Gastrocnemius medialis (tissue), 4 donors: Measurements from ENCODE around the gene PPFIBP2. TPM values are rescaled to one million over a fixed set of nuclear protein-coding genes. Genes with fewer than 3 reads are reported as not detected.
A peak's percentile ranks its signal among the peaks of the same experiment; 100 is the strongest.
"Not testable (repeated sequence)": the region's sequence is repeated elsewhere in the genome, so short reads cannot be mapped to it uniquely, and the experiment has no call there.

ENCODE experiments used
- ATAC-seq, 2 donors: fragments of 150-250 bp; one replicate each; pipeline ENCODE4 v1.9.1; 2016
- DNase-seq, 2 donors: peaks; one replicate each; pipeline ENCODE4 v3.0.0-alpha.2; 2019
- H3K27ac ChIP-seq, 4 donors: fragments of 200-600 bp; sonication (generic); 1 replicate in 1 of 4; 2 replicates in 3 of 4; pipeline ENCODE4 v1.5.1; 2016 to 2018; ENCODE audit warnings: mild to moderate bottlenecking in 2 of 4, moderate library complexity in 1 of 4
- H3K27me3 ChIP-seq, 3 donors: fragments of 200-600 bp; sonication (generic) in 2 of 3; 1 replicate in 1 of 3; 2 replicates in 2 of 3; pipeline versions ENCODE4 v1.5.1 to v1.6.0; 2016 to 2019; ENCODE audit warnings: mild to moderate bottlenecking in 1 of 3, moderate library complexity in 1 of 3
- H3K36me3 ChIP-seq, 2 donors: fragments of 200-600 bp; sonication (generic) in 1 of 2; one replicate each; pipeline ENCODE4 v1.5.1; 2017 to 2018
- H3K4me1 ChIP-seq, 2 donors: fragments of 200-600 bp; sonication (generic) in 1 of 2; one replicate each; pipeline ENCODE4 v1.5.1; 2016 to 2017; ENCODE audit warnings: mild to moderate bottlenecking in 2 of 2
- H3K4me3 ChIP-seq, 4 donors: fragments of 200-600 bp; sonication (generic) in 3 of 4; 1 replicate in 1 of 4; 2 replicates in 3 of 4; pipeline ENCODE4 v1.5.1; 2016 to 2019; ENCODE audit warnings: mild to moderate bottlenecking in 2 of 4
- H3K9me3 ChIP-seq, 3 donors: fragments of 200-600 bp; sonication (generic) in 2 of 3; 1 replicate in 1 of 3; 2 replicates in 2 of 3; pipeline ENCODE4 v1.5.1; 2016 to 2019
- POLR2A ChIP-seq, 2 donors: fragments of 450-650 bp; IDR thresholded peaks; one replicate each; pipeline ENCODE4 v1.6.1; 2017; ENCODE audit warnings: antibody characterized with exemption in 2 of 2, mild to moderate bottlenecking in 2 of 2, moderate library complexity in 2 of 2
- in situ Hi-C, 4 donors: fragments of 200-750 bp; cut with MboI; loops; one replicate each; pipeline versions ENCODE4 v1.15.0 to v1.8.0; 2017; ENCODE audit warnings: low sequenced_read_pairs in 4 of 4
- intact Hi-C: fragments of 100-400 bp; cut with DNase I; formaldehyde crosslinking; loops from one replicate; pipeline ENCODE4 v1.15.1; 2023; ENCODE audit warnings: low total_unique reads
- total RNA-seq, 4 donors: library from RNA; depleted of rRNA; stranded (reverse); fragments of >200 nt; gene quantifications; one replicate each; pipeline versions ENCODE4 v1.1.0 to v1.2.3, GENCODE V29; 2016
- TF ChIP-seq, protein P1 (sequence below), 5 experiments: fragments of 450-650 bp in 3 of 5; fragments of 200-600 bp in 2 of 5; sonication (generic) in 2 of 5; IDR thresholded peaks in 4 of 5; conservative IDR thresholded peaks in 1 of 5; 1 replicate in 4 of 5; 2 replicates in 1 of 5; pipeline ENCODE4 v1.5.1; 2016 to 2019; ENCODE audit warnings: antibody characterized with exemption in 5 of 5, mild to moderate bottlenecking in 3 of 5, moderate library complexity in 3 of 5

PPFIBP2 gene
- total RNA-seq, 4 donors from 2014 or later = 10.5 to 33.5 (median 25.4) TPM

DNA sequence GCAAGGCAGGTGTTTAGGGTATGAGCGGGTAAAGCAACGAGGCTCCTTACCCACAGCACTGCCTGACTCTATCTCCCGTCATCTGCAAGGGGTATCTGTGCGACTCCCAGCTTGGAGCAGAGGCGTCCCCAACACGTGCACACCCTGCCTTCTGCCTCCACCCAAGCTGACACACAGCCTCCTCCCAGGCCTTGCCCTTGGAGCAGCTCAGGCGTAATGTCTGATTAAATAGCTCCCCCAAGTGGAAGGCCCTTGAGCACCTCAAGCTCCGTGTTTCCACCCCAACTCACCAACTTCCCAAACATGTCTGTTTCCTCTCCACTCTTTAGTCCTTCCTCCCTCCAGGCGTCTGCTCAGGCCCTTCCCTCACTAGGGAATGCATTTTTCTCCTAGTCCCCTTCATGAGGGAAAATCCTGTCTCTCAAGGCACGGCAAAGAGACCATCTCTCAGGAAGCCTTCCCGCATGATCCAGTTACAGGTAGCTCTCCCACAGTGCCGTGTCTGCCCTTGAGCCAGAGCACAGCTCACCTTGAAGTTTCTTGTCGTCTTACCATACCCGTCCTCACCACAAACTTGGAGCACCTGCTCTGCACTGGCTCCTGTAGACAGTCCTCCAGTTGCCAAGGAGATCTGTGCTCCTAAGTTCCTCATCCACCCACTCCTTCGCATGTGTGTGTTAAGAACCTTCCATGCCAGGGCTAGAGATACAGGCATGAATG, 143.7 kb downstream of the PPFIBP2 start:
- in situ Hi-C loops (loop anchor here in 1 of 4 donors (10.0 kb wide), 1 partner anchor 83 kb away; no protein-coding TSS in a partner anchor), intact Hi-C loops (loop anchor here (1.0 kb wide), 1 partner anchor 86 kb away; no protein-coding TSS in a partner anchor)
- no peaks in the 10 kb centered on the region for H3K9me3 ChIP-seq
- TF ChIP-seq, protein P1, sequence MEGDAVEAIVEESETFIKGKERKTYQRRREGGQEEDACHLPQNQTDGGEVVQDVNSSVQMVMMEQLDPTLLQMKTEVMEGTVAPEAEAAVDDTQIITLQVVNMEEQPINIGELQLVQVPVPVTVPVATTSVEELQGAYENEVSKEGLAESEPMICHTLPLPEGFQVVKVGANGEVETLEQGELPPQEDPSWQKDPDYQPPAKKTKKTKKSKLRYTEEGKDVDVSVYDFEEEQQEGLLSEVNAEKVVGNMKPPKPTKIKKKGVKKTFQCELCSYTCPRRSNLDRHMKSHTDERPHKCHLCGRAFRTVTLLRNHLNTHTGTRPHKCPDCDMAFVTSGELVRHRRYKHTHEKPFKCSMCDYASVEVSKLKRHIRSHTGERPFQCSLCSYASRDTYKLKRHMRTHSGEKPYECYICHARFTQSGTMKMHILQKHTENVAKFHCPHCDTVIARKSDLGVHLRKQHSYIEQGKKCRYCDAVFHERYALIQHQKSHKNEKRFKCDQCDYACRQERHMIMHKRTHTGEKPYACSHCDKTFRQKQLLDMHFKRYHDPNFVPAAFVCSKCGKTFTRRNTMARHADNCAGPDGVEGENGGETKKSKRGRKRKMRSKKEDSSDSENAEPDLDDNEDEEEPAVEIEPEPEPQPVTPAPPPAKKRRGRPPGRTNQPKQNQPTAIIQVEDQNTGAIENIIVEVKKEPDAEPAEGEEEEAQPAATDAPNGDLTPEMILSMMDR (IDR thresholded peaks at IDR 0.05 in 4 of 5, conservative IDR thresholded peaks at IDR 0.05 in 1 of 5) = peak; percentile 22 to 60 (median 50)
- TF ChIP-seq POLR2A (IDR thresholded peaks at IDR 0.05) = no peak
- no peak overlapping the region for H3K4me3 ChIP-seq
- ATAC-seq (peak; percentile 98), DNase-seq (peak; percentile 45 to 62)
- no peaks in the 10 kb centered on the region for H3K27me3 ChIP-seq
- H3K27ac ChIP-seq = peak overlapping the region in 1 of 4 donors; percentile 54
- no peaks in the 10 kb centered on the region for H3K4me1 ChIP-seq
- peaks cover 0 to 35% of the 10 kb centered on the region in 2 donors for H3K36me3 ChIP-seq

DNA sequence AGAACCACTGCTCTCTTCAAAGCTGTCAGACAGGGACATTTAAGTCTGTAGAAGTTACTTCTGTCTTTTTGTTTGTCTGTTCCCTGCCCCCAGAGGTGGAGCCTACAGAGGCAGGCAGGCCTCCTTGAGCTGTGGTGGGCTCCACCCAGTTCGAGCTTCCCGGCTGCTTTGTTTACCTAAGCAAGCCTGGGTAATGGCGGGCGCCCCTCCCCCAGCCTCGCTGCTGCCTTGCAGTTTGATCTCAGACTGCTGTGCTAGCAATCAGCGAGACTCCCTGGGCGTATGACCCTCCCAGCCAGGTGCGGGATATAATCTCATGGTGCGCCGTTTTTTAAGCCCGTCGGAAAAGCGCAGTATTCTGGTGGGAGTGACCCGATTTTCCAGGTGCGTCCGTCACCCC, 149.7 kb downstream of the PPFIBP2 start:
- intact Hi-C loops, H3K9me3 ChIP-seq, H3K27ac ChIP-seq, DNase-seq, H3K4me3 ChIP-seq, H3K4me1 ChIP-seq, ATAC-seq, in situ Hi-C loops, H3K27me3 ChIP-seq: not testable (repeated sequence)
- peaks cover 0 to 14% of the 10 kb centered on the region in 2 donors for H3K36me3 ChIP-seq

DNA sequence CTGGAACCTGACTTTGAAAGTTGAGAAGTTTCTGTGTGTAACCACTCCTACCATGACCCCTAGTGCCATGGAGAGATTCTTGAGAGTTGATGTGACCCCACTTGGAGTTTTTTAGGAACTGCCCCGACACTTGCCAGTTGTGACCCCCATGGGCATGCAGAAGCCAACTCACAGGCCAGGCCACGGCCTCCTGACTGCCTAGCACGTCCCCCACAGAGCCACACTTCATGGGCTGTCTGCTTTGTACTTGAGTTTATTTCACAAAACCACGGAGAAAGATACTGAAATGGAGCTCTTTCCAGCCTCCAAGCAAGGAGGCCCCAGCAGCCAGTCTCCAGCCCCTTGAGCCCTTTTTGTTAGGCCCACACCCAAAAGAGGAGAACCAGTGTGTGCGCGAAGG, 151.1 kb downstream of the PPFIBP2 start:
- in situ Hi-C loops (no loop called here), intact Hi-C loops (loop anchor here (2.0 kb wide), 2 partner anchors 94 to 152 kb away; partner anchors contain the start of gene PPFIBP2)
- no peak for DNase-seq
- H3K9me3 ChIP-seq = no peaks in the 10 kb centered on the region
- H3K4me1 ChIP-seq = no peaks in the 10 kb centered on the region
- no peak overlapping the region for H3K27ac ChIP-seq
- ATAC-seq = no peak
- TF ChIP-seq POLR2A (IDR thresholded peaks at IDR 0.05) = no peak
- TF ChIP-seq, protein P1 (IDR thresholded peaks at IDR 0.05 in 4 of 5, conservative IDR thresholded peaks at IDR 0.05 in 1 of 5) = no peak
- peaks cover 0 to 14% of the 10 kb centered on the region in 2 donors for H3K36me3 ChIP-seq
- H3K27me3 ChIP-seq = no peaks in the 10 kb centered on the region
- no peak overlapping the region for H3K4me3 ChIP-seq

DNA sequence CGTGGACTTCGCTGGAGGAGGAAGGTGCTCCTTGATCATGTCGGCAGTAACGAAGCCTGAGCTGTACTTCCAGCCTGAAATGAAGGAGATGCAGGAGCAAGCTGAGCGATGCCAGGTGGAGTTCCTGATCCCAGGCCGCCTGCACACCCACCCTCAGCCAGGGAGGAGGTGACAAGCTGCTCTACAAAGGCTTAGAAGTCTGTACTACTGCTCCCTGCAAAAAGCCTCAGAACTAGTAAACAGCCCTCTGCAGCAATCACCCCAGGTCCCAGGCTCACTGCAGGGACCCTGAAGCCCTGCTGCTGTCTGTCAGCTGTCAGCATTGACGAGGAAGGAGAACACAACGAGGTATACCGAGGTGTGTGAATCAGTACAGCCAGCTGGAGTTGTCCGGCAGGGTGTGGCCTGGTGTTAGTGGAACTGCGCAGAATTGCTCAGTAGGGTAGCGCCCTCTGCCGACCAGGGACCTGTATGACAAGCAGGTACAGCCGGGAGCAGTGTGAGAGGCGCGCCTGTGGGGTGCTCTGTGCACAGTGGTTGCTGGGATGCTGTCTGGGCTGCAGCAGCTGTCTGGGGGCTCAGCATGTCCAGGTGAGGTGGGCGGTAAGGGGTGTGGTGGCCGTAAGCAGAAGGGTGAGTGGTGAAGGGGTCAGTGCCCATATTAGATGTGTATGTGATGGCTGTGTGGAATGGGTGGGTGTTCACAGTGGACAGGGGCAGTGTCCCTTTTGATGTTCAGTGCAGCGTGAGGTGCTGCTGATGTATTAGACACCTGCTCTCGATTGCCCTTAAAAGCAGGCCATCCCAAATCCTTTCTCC, 151.9 kb downstream of the PPFIBP2 start:
- H3K4me3 ChIP-seq = no peak overlapping the region
- no peaks in the 10 kb centered on the region for H3K4me1 ChIP-seq
- H3K27ac ChIP-seq = no peak overlapping the region
- H3K36me3 ChIP-seq = peaks cover 0 to 14% of the 10 kb centered on the region in 2 donors
- no peaks in the 10 kb centered on the region for H3K27me3 ChIP-seq
- in situ Hi-C loops (no loop called here), intact Hi-C loops (loop anchor here (2.0 kb wide), 2 partner anchors 95 to 153 kb away; partner anchors contain the start of gene PPFIBP2)
- ATAC-seq (peak; percentile 88 to 95), DNase-seq (peak; percentile 35 to 77)
- no peaks in the 10 kb centered on the region for H3K9me3 ChIP-seq
- no peak for TF ChIP-seq POLR2A (IDR thresholded peaks at IDR 0.05)
- TF ChIP-seq, protein P1 (IDR thresholded peaks at IDR 0.05 in 4 of 5, conservative IDR thresholded peaks at IDR 0.05 in 1 of 5) = peak; percentile 73 to 92 (median 89)
